Stimulated activated CD8-positive, alpha-beta memory T cell treated with anti-CD3 and anti-CD28 coated beads, Interleukin-2, amount 100 ng/mL, for 48 hours (primary cell): ENCODE data around the gene TAPT1.

Experiments used
- DNase-seq, 2 donors: peaks; one replicate each; pipeline ENCODE4 v3.0.0-alpha.2; 2020; ENCODE audit warnings: low read depth in 2 of 2

Gene TAPT1

DNA sequence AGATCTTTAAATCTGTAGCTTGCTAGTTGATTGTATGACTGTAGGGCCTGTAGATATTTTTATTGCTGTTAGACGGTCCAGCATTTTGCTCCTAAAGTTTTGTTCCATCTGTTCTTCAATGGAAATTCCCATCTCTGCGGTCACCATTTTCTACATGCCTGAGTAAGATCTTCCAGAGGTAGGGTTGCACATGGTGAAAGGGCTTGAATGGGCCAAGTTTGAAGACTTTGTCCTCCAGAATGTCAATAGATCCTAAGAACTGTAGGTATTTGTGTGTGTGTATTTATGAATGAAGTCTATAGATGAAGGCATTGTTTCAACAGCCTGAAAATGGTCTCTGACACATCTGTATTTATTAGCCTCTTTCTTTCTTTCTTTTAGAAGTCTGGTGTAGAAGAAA lies 22.3 kb upstream of the TAPT1 start:
- no peak for DNase-seq

DNA sequence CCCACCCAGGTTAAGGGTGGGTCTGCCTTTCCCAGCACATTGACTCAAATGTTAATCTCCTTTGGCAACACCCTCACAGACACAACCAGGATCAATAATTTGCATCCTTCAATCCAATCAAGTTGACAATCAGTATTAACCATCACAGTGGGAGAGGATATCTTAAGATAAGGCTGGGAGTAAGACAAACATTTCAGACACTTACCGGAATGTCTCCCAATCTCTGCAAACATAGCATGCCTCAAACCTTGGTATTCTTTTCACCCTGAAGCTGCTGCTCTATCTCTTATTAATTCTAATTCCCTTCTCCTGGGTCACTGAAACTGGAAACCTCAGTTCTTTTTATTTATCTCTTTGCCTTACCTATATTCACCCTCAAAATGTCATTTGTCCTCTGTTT lies 19.0 kb upstream of the TAPT1 start:
- no peak for DNase-seq

DNA sequence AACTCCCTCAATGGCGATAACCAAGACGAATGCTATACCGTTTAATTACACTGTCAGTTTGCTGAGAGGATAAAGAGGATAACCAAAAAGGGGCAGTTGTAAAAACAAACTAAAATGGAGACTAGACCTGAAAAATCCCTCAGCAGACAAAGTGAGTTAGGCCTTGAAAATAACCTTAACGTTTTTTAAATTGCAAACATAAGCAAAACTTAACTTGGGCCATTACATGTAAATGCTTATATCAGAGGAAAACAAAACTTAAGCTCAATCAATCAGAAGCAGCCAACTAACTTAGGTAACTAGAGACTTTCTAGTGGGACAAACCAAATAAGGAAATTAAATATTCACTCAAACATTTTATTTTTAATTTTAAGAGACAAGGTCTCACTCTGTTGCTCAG lies 17.0 kb upstream of the TAPT1 start:
- no peak for DNase-seq

DNA sequence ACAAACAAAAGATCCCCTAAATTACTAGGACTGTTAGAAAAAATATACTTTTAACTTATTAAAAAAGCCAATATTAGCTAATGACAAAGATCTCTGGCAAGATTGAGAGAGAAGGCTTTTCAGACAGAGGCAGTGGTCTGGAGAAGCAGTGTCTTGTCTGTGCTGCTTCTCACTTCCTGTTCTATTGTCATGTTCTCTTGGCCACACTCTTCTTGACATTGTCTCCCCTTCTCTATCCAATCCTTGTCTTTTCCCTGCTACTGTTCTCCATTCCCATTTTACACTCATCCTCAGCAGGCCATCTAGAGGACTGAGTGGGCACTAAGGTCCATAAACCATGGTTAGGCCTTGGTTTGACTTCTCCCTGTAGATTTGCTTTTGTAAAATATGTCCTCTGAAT lies 14.0 kb upstream of the TAPT1 start:
- DNase-seq, result no peak

DNA sequence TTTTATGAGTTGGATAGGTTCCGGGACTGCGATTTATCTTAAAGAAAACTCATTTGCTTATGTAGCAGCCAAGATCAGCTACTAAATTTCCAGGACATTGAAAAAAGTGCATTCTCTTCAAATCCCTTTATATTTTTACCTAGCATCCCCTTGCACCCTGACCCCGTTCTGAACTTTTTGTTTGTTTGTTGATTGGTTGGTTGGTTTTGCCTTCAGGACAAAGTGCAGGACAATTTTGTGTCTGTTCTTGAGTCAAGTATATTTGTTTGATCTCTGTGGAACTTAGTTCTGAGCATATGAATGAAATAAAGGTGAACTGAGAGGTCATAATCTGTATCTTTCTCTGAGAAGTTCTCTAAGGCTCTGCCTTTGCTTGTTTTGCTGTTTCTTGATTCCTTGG lies 12.8 kb upstream of the TAPT1 start:
- no peak for DNase-seq

DNA sequence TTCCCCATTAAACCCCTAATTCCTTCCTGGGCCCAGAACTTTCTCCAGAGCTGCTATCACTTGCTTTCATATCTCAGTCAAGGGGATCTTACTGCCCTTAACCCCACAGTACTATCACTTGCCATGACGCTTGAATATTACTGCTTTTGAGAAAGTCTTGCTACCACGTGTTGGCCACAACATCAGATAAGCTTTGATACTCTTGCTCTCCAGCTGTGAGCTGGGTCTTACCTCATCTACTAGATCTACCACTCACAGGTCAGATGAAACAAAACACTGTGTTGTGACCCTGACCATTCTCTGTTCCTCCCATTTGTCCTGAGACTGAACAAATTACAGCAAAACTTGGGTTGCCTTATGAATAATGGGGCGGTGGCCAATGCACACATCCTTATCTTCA lies 12.1 kb upstream of the TAPT1 start:
- DNase-seq, result no peak

DNA sequence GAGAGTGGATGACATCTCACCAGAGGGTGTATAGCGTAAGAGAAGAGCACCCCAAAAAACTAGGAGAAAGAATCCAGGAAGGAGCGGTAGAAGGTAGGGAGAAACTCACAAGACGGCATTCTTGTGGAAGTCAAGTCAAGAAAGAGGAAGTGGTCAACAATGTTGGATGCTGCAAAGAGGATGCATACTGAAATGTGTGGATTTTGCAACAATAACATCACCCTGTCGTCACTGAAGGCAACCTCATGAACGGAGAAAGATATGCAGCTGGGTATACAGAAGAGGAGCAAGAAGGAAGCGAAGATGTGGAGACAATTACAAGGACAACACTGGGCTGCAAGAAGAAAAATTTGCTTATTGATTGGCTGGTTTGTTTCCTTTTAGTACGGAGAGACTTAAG lies 11.4 kb upstream of the TAPT1 start:
- no peak for DNase-seq

DNA sequence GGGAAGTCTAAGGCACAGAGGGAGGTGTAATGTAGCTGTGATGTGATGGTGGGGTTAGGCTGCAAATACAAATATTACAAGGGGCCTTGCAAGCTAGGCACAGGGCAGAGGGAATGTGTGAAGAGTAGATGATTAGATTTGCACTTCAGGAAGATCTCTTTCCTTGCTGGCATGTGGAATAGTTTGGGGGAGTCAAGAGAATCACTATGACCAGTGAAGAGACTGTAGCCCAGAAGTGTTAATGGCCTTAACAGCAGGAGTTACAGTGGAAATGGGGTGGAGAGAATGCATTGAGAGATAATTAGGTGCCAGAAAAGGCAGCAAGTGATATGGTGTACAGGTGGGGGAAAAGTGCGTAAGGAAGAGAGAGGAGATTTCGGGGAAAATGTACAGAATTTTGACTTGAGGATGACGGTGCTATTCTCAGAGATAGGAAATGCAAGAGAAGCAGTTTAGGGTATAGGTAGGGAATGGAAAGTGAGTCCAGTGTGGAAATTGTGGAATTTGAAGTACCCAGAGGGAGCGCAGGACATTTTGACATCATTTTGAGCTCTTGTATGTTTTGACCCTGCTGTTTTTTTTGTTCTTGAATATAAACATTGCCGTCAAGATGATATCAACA lies 10.2 kb upstream of the TAPT1 start:
- DNase-seq, result no peak

DNA sequence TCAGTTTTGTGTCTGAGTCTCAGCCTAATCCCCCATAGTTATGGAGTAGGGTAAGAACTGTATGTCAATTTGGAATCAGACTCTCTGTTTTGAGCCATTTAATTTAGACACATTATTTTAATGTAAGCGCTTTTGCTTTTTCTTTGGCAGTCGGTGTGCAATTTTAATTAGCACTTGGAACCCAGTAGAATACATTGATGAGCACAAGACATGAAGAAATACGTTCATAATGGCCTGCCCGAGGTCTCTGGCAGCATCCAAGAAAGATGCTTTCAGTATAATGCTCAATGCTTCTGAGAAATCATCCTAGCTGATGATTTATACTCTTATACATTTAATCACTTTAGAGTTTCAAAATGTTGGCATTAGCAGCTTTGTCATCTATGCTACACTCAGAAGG lies 8.9 kb upstream of the TAPT1 start:
- no peak for DNase-seq

DNA sequence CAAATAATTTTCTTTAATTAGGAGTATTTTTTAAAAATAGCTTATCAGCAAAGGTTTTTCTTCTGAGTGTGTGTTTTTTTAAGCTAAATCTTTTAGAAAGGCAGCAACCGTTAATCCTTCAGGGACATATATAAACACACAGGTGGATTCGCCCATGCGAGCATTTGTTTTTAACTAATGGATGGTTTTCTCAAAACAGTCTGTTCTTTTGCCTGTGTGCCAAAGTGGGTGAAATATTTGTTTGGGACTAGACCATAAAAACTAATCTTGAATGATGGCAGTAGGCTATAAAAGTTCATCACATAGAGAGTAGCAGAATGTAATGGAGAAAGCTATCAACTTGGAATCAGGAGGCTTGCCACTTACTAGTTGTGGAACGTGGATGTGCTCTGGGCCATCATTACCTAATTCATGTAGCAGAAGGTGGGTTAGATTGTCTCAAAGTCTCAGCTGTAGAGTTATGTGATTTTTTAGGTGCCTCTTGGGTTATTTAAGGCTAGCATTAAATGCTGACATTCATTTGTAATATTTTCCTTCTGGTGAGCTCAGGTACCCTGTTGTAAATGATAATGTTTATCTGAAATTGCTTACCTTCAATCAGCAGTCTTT lies 7.4 kb upstream of the TAPT1 start:
- DNase-seq, result no peak

DNA sequence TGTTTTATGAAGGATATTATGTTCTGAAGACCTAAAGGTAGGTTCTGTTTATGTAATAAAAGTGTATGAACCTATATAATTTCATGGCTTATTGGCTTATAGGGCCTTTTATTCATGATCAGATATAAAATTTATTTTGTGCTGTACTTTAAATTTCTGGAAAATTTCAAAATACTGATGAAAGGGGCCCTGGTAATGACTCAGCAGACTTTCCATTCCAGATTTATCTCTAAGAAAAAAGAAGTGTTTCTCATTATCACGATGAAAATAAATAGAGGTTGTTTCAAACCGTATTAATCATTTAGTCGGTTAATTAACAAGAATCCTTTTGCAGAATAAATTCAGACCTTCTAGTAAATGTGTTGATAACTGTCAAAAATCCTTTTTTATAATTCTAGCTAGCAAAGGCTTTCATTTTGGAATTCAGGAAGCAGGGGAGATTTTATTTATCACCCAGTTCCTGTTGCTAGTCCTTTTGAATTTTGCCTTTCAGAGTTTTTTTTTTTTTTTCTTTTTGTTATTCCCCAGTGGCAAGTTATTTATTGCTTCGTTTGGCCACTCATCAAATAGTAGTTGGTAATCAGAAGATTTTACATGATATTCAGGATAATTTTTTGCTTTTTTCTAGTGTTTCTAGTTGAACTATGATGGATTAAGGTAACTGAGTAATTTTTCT lies 5.4 kb upstream of the TAPT1 start:
- DNase-seq, result no peak

DNA sequence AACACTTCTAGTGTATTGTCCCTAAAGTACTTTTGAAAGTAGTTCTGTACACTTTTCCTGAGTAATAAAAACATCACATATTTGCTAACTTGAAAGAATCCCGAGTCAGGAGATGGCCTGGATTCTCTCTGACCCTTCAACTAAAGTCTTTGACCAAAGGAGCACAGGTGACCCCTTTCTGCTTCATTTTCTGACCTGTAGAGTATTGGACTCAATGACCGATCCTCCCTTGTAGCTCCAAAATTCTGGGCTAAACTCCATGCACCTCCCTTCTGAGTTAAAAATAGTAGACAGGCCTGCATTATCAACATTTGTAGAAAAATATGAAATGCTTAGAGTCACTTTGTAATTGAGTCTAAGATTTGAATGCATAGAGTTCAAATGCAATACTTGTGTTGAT lies 4.0 kb upstream of the TAPT1 start:
- DNase-seq, result no peak

DNA sequence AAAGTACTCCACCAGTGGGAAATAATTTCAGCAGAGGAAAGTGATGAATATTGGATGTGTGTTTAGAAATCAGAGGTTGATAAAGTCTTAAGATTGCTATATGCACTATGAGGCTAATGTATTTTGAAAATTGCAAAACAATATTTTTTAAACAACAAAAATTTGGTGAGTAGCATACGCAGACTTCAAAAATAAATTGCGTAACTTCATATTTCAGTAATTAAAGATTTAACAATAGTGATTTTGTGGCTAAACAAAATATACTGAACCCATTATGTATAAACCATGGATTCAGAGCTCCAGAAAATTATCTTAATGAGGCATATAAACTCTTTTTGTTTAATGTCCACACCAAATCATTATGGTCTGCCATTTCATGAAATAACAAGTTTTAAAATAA lies 3.3 kb upstream of the TAPT1 start:
- DNase-seq, result no peak

DNA sequence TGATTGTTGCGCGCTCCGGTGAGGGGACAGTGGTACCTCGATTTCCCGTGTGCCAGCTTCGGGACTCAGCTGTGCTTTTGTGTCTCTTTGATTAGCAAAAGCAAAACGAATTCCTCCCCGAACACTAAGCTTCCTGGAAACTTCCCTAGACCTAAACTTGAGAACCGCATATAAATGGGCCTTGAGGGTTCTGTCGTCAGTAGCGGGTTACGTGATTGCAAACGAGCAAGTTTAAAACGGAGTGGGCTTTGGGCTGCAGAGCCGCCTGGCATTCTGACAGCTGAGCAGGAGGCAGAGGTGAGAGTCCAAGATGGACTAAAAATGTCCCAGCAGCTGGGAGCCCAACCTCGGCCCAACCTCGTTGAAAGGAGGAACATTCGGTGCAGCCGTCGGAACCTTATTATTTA lies 1.2 kb upstream of the TAPT1 start:
- DNase-seq, result peak in 1 of 2 donors; percentile 4

DNA sequence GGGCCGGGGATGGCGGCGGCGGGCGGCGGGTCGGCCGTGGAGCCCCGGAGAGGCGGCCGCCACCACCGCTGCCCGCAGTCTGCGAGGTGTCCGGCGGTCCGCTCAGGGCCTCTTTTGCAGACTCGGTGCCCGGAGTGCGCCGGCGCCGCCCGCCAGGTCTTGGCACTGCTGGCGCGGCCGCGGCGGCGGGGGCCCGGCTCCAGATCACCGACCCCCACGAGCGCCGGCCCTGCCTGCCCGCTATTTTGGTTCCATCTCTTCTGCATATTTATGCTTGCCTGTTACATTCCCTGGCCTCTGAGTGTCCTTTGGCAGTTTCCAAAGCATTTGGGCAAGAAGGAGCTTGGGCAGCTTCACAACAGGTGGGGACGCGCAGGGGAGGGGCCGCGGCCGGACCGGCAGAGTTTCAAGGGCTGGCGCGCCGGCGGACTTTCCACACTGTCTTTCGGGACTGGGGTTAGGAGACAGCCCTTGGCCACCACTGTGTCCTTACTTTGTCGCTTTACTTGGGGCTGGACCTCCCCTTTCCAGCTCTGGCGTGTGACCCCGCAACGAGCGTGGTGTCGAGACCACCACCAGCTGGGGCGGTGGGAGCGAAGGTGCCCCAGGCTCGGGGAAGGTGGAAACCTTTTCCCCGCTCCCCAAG lies 668 bp upstream of the TAPT1 start:
- peak; percentile 10 to 16 for DNase-seq

DNA sequence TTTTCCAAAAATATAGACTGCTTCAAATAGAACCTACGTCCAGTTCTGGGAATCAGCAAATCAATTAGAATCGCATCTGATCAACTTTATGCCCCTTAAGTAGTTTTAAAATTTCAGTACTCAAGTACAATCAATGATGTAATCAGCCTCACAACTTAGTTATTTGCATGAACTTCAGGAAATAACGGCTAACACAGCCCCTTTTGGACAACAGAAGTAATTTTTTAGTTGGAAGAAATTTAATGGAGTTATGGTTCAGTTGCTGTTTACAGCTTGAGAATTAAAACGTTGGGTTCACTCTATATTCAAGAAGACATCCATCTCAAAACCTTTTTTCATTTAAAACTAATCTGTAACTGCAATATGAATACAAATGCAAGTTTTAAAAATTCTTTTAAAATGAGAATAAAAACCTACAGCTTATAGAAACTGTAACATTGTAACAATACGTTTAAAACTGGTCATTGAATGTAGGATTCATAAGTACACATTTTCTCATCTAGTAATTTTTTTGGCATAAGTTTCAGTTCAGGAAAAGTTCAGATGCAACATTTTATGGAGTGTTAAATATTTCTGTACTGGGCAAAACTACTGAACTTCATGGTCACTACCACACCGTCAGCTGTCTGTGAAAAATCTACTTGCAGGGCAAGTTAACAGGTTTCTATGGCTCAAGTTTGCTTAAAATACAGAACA lies 956 bp downstream of the TAPT1 start:
- DNase-seq, result no peak

DNA sequence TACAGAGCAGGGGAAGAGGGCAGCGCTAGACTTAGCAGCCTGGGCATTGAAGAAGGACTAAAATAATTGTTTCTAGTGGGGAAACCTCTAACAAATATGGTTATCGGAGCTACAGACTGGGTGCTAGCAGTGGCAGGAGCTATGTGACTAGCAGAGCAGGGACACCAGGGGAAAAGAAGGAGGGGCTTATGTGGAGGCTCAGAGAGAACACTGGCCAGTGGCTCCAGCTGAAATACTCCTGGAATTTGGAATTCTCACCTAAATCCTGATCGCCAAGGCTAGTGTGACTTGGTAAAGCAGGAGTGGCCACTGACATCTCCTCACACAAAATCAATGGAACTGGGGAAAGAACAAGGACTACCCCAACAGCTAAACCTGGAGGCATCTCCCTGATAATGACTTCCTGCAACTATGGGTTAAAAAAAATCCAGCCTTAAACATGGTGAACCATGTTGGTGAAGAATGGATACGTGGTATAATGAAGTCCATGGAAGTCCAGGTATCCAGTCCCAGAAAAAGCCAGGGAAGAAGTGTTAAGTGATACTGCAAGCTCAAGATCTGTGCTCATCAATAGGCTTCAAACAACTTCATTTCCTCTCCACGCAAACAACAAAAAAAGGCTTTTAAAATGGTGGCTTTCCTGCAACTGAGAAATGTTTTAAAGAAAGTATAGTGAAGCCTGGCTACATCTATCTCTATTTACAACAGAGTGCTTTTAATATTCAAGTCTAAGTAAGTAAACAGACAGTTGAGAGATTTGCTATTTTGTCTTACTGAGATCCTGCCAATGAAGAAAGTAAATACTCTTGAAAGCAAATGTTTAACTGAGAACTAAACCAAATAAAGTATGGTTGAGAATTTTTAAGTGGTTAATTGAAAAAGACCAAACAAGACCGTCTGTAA lies 1.8 kb downstream of the TAPT1 start:
- no peak for DNase-seq

DNA sequence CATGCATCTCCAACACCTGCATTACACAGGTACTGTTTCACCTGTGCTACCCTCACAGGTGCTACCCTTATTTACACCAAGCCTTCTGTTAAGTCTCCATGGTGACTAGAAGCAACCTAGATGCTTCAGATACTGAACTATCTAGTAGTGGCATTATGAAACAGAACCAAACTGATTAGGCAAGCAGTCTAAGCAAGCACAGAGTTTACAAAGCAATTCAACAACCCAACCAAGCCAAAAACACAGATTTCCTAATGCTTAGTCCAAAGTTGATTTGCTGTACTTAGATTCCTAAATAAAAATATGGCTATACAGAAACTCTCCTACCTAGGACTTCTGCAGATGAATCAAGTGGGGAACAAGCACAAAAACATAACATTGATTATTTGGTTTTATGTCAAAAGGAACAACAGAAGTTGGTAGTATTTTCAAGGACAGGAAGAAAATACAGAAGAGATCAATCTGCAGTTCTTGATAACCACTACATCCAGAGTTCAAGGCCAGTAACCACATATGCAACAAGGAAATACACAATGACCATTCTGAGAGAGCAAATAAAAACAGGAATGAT lies 3.2 kb downstream of the TAPT1 start:
- no peak for DNase-seq

DNA sequence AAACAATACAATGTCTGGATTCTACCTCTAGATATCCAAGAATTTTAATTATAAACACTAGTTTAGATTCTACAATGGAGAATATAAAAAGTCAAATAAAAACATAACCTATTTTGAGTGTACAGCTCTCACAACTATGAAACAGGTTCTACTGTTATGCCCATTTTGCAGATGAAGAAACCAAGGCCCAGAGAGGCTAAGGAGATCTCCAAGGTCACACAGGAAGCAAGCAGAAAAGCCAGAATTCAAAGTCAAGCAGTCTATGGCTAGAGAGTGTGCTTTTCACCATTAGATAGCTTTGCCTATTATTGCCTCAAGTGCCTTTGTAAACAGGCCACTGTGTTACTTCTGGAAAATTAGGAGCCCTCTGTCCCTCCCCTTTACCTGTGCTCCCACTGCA lies 7.3 kb downstream of the TAPT1 start:
- no peak for DNase-seq

DNA sequence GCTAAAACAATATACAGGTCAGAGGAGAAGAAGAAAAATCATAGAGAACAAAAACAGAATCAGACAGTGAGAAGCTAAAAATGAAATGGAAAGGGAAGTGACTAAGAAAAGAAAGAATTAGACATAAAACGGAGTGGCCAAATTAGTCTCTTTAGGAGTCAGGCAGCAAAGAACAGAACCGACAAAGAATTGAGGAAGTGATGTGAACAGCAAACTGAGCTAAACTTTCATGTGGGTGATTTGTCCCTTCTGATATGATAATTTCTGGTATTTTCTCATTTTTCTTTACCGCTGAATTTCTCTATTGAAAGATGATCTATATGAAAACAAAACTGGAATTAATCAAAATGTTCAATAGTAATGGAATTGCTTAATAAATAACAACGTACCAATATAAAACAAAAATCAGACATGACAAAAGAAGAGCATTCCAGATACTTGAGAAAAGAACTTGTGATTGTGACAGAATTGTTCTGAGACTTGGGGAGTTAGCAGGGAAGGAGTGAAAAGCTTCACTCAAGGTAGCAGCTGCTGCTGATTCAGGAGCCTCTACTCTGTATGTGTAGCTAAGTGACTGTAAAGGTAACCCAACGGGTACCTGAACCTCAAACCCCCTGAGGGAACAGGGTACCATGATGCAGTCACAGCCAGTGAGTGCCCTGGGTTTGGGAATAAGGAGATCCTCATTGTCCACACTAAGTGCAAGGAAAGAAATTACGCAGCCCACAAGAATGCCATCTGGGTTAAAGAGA lies 8.8 kb downstream of the TAPT1 start:
- DNase-seq, result no peak
